GM18951 (cell line): ENCODE data around the gene ZNF625.

Source experiments
- POLR2A ChIP-seq: IDR thresholded peaks from 4 replicates; pipeline ENCODE4 v1.6.1; 2011; ENCODE audit warnings: mild to moderate bottlenecking; ENCODE audit not compliant: insufficient read length, insufficient read depth; ENCODE audit errors: extremely low read depth
- in situ Hi-C: fragments of 300-500 bp; cut with MboI; formaldehyde crosslinking; loops from one replicate; pipeline ENCODE4 v1.12.0; 2022; ENCODE audit warnings: low sequenced_read_pairs, mixed read lengths, inconsistent platforms; ENCODE audit not compliant: unreplicated experiment

The ZNF625 gene

GRCh38 chr19:12155324-12155860 lies 1.1 kb downstream of the ZNF625 start:
- TF ChIP-seq POLR2A, result no peak
- in situ Hi-C loops, result no loop called here

- in situ Hi-C loops, result loop anchor here (10.0 kb wide), 2 partner anchors 181 to 351 kb away; partner anchors contain the start of genes ZNF491 and ZNF763
Observed at GRCh38 chr19:12145348-12145747, 11.2 kb downstream of the ZNF625 start.

GRCh38 chr19:12141405-12141736 lies 15.2 kb downstream of the ZNF625 start:
- no peak for TF ChIP-seq POLR2A
- in situ Hi-C loops, result loop anchor here (10.0 kb wide), 2 partner anchors 177 to 347 kb away; partner anchors contain the start of genes ZNF491 and ZNF763

More at GRCh38 chr19:12145348-12145747, 11.2 kb downstream of the ZNF625 start:
- no peak for TF ChIP-seq POLR2A

DNA sequence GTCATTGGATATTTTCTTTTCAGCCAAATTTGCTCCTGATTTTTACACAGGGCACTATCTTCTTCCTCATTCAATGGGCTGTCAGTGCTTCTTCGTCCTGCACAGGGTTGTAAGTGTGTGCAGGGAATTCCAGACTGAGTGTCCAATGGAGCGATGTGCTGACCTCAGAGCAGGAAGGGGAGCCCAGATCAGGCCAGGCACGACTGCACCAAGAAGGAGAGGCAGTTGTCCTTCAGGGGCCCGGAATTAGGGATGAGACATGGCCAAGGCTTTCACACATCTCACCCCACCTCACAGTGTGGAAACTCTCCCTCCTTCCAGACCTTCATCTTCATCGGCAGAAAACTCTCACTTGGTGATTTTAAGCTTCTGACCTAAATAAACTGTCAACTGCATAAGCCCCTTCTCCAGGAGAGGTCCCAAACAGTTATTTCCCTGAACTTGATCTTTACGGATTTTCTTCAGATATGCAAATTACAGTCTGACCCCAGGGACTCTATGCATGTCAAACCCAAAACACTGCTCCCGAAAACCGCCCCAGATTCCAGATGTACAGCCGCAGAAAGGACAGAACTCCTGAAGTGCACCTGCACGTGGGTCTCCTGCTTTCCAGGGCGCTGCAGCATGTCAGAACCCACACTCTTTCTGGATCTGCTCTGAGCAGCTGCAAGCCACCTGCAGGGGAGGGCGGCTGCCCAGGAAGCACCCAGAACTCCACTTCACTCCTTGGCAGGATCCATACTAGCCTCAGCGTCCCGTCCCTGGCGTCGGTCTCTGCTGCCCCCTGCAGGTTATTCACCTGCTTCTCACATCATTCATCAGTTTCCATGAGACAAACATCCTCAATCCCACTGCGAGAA lies 15.8 kb downstream of the ZNF625 start:
- TF ChIP-seq POLR2A, result no peak
- in situ Hi-C loops, result loop anchor here (10.0 kb wide), 2 partner anchors 176 to 346 kb away; partner anchors contain the start of genes ZNF491 and ZNF763

DNA sequence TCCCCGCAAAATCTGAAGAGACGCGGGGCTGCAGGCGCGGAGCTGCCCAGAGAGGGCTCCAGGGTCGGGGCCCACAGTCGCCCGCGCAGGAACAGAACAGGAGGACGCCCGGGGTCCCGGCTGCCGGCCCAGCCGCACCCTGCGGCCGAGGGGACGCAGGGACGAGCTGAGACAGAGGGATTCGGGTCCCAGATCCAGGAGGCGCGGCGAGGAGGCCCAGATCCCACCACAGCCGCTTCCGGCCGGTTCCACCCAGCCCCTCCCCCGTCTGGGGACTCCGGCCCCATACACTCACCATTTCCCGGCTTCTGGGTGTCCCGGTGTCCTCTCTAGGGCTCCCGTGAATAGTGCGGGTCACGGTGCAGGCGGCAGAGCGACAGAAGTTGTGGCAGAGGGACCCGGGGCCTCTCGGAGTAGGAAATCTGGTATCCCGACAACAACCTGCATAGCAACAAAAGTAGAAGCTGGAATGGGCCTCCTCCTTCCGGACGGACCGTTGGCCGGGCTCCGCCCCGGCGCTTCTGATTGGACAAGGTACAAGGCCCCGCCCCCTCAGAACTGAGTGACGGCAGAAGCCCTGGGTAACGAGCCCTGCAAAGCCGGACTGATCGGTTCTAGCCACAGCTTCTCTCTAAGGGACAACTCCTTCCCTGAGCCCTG lies 16.5 kb downstream of the ZNF625 start, which contains the start of gene ZNF20:
Gene ZNF20 (minus strand): TSS at position 466 of the 660 bp plus-strand sequence. CDS start 168 bp downstream, at position 298.
- peak; percentile 61 for TF ChIP-seq POLR2A
- in situ Hi-C loops, result loop anchor here (10.0 kb wide), 2 partner anchors 175 to 345 kb away; partner anchors contain the start of genes ZNF491 and ZNF763

GRCh38 chr19:12139269-12139668 lies 17.3 kb downstream of the ZNF625 start:
- in situ Hi-C loops, result no loop called here
- no peak for TF ChIP-seq POLR2A

- in situ Hi-C loops, result no loop called here
- TF ChIP-seq POLR2A, result no peak
Observed at GRCh38 chr19:12137221-12137940, 19.2 kb downstream of the ZNF625 start.

- in situ Hi-C loops, result no loop called here
- TF ChIP-seq POLR2A, result no peak
Observed at GRCh38 chr19:12133069-12133468, 23.5 kb downstream of the ZNF625 start.

DNA sequence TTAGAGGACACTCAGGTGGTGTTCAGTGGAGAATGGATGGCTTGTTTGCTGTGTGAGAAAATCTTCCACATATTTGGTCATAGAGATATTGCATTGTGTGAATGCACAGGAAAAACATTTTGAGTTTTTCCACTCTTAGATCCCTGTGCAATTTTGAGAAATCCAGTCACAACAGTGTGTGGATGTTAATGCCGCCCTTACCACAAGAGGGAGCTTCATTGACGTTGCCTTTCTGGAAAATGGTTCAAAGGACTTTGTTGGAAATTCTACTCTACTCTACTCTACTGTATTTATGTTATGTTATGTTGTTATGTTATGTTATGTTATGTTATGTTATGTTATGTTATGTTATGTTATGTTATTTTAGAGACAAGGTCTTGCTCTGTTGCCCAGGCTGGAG lies 29.8 kb downstream of the ZNF625 start:
- in situ Hi-C loops, result no loop called here
- TF ChIP-seq POLR2A, result no peak

GRCh38 chr19:12117201-12117970 lies 39.1 kb downstream of the ZNF625 start:
- TF ChIP-seq POLR2A, result no peak
- in situ Hi-C loops, result no loop called here

DNA sequence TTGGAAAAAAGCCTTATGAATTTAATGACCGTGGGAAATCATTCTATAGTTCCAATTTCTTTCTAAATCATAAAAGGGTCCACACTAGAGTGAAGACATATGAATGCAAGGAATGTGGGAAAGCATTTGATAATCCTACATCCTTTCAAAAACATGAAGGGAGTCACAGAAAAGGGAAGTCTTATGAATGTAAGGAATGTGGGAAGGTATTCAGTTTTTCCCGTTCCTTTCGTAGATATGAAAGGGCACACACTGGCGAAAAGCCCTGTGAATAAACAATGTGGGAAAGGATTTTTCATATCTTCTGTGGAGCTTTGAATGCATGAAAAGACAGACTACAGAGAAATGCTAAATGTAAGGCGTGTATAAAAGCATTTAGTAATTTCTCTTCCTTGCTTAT lies 43.4 kb downstream of the ZNF625 start:
- in situ Hi-C loops, result no loop called here
- TF ChIP-seq POLR2A, result no peak

DNA sequence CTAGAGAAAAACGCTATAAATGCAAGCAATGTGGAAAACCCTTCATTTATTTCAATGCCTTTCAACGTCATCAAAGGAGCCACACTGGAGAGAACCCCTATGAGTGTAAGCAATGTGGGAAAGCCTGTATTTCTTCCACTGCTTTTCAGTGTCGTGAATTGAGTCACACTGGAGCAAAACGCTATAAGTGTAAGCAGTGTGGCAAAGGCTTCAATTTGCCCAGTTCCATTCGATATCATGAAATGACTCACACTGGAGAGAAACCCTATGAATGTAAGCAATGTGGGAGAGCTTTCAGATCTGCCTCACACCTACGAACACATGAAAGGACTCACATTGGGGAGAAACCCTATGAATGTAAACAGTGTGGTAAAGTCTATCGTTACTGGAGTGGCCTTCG lies 43.8 kb downstream of the ZNF625 start:
- in situ Hi-C loops, result no loop called here
- TF ChIP-seq POLR2A, result no peak

DNA sequence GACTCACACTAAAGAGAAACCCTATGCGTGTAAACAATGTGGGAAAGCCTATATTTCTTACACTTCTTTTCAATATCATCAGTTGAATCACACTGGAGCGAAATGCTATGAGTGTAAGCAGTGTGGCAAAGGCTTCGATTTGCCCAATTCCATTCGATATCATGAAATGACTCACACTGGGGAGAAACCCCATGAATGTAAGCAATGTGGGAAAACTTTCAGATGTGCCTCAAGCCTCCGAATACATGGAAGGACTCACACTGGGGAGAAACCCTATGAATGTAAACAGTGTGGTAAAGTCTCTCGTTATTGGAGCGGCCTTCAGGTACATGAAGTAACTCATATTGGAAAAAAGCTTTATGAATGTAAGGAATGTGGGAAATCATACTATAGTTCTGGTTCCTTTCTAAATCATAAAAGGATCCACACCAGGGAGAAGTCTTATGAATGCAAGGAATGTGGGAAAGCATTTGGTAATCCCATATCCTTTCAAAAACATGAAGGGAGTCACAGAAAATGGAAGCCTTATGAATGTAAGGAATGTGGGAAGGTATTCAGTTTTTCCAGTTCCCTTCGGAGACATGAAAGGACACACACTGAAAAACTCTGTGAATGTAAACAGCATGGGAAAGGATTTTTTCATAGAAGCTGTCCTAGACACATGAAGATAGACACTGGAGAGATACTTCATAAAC lies 44.4 kb downstream of the ZNF625 start:
- no peak for TF ChIP-seq POLR2A

More for the DNA sequence above, 44.4 kb downstream of the ZNF625 start:
- in situ Hi-C loops, result no loop called here
